Medulla oblongata (tissue), 1 donor: ENCODE data around the gene RPL41.
"Not testable (repeated sequence)": the region's sequence is repeated elsewhere in the genome, so short reads cannot be mapped to it uniquely, and the experiment has no call there.

Experiments
- DNase-seq: peaks from one replicate; pipeline ENCODE4 v3.0.0-alpha.2; 2015; ENCODE audit errors: extremely low spot score

The RPL41 gene

DNA sequence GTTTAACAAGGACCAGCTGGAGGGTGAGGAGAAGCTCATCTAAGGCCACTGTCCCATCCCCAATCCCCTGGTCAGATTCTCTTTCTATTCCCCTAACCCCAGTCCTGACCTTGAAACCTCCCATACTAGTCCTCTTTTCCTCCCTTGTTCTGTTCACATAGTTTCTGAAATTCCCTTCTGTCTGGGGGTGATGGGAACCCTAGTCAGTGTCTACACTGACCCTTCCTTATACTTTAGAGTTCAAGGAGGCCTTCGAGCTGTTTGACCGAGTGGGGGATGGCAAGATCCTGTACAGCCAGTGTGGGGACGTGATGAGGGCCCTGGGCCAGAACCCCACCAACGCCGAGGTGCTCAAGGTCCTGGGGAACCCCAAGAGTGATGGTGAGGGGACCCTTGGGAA lies 38.4 kb downstream of the RPL41 start:
- DNase-seq = no peak

DNA sequence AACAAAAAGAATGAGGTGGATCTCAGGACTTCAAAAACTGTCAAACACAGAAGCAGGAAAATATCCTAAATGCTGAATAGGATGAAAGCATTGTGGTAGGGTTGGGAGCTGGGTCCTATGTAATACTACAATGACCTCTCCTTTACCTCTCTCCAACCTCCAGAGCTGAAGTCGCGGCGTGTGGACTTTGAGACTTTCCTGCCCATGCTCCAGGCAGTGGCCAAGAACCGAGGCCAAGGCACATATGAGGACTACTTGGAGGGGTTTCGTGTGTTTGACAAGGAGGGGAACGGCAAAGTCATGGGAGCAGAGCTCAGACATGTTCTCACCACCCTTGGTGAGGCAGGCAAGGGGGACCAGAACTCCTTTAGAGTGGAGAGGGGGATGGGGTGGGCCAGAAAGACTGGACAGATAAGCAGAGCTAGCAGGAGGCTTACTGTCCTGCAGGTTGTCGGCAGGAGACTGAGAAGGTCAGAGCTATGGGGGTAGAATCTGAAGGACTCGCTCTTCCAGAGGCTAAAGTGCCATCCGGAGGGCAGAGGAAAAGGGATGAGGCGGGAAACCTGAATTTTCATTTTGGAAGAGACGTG lies 38.9 kb downstream of the RPL41 start:
- DNase-seq = no peak

DNA sequence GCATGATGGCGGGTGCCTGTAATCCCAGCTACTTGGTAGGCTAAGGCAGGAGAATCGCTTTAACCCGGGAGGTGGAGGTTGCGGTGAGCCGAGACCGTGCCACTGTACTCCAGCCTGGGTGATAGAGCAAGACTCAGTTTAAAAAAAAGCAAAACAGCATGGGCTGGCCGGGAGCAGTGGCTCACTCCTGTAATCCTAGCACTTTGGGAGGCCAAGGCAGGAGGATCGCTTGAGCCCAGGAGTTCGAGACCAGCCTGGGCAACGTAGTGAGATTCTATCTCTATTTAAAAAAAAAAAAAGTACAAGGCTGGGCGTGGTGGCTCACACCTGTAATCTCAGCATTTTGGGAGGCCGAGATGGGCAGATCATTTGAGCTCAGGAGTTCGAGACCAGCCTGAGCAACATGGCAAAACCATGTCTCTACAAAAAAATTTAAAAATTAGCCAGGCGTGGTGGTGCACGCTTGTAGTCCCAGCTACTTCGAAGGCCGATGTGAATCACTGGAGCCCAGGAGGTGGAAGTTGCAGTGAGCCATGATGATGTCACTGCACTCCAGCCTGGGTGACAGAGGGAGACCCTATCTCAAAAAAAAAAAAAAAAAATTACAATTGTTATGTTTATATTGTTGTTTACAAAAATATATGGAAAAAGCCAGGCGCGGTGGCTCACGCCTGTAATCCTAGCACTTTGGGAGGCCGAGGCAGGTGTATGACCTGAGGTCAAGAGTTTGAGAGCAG lies 40.2 kb downstream of the RPL41 start:
- DNase-seq = not testable (repeated sequence)

DNA sequence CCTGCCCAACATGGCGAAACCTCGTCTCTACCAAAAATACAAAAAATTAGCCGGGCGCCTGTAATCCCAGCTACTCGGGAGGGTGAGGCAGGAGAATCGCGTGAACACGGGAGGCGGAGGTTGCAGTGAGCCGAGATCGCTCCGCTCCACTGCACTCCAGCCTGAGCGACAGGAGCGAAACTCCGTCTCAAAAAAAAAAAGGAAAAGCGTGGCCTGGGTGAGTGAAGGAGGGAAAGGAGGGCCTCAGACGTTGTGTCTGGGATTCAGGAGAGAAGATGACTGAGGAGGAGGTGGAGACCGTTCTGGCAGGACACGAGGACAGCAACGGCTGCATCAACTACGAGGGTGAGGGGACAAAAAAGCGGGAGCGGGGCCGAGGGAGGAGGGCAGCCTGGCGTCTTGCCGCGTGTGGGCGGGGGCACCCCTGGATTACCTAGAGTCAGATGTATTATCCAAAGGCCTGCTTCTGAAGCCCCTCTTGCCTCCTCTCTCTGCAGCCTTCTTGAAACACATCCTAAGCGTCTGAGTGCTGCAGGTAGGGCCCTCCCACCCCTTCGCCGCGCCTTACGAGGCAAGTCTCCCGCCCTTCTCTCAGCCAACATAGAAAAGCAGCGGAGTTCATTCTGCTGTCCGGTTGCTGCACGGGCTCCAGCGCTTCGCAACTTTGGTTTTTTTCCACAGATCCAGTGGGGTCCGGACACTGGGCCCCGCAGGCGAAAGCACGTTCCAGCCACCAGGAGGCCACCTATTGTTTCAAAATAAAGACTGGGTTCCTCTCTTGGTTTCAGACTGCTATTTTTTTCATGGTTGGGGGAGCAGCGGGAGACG lies 41.0 kb downstream of the RPL41 start:
- peak; percentile 66 for DNase-seq

DNA sequence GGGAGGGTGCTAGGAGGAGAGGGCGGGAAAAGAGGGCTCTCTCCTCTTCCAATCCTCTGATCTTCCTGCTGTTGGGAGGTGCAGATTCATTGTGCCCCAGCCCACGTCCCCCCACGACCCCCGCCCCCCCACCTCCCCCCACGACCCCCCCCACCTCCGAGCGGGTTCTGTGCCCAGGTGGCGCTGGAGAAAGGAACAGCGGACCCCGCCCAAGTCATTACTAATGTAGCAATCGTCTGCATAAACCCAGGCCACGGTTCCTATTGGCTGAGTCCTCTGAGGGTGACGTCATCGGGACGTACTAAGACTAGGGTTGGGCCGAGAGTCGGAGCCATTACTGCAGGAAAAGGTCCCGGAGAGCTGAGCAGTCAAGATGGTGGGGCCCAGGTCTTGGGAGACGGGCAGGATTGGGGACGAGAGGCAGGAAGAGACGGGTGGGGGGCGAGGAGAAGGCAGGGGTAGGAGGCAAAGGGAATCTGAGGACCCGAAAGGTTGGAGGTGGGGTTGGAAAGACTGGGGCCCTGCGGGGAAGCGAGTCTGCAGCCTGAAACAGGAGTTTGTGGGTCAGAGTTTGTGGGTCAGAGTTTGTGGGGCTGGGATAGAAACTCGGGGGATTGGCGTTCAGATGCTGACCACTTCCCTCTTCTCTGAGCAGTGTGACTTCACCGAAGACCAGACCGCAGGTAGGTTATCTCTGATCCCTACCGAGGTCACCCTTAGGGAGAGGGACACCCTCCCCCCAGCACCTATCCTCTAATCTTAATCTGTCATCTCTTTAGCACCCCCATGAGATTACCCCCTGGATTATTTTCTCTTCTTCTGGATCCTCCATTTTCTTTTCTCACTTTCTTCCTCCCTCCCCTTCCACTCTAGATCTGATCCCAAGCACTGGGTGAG lies 41.8 kb downstream of the RPL41 start, which contains the start of gene MYL6:
MYL6 (plus strand) TSS at position 331 of the 897 bp plus-strand sequence; CDS start at position 374, 43 bp downstream.
- DNase-seq = peak; percentile 99

DNA sequence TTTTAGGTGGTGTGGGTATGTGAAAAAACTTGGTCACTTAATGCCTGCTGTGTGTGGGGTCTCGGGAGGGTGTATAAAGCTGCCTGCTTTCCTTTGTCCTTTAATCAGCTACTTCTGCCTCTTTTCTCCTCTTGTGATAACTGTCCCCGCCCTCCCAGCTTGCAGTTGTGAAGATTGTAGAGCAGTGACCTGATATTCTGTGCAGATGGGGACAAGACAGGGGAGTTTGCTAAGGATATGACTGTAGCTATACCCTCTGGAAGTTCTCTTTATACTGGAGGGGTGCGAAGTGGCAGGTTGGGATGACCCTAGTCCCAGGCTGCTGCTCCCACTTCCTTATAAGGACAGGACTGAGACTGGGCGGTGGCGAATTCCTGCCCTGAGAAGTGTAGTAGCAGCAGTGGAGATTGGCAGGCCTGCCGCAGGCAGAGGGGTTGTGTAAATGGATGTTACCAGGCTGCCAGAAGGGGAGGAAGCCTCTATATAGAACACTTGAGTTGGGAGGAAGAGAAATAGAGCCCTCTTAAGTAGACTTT lies 42.6 kb downstream of the RPL41 start:
- DNase-seq = peak; percentile 62

DNA sequence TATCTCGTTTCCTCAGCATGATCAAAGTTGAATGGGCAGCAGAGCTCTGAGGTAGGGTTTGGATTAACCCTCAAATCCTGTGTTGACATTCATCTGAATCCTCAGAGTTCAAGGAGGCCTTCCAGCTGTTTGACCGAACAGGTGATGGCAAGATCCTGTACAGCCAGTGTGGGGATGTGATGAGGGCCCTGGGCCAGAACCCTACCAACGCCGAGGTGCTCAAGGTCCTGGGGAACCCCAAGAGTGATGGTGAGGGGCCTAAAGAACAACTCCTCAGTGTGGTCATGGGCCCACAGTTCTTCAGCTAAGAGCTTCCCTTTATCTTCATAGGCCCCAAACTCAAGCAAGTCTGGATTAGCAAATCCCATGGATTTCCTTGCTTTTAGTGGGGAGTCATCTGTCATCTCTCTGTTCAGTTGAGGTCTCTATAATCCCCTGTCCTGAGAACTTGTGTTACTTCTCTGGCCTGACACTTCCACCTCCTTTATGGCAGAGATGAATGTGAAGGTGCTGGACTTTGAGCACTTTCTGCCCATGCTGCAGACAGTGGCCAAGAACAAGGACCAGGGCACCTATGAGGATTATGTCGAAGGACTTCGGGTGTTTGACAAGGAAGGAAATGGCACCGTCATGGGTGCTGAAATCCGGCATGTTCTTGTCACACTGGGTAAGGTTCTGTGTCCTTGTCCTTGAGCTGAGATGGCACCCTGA lies 43.2 kb downstream of the RPL41 start:
- no peak for DNase-seq

DNA sequence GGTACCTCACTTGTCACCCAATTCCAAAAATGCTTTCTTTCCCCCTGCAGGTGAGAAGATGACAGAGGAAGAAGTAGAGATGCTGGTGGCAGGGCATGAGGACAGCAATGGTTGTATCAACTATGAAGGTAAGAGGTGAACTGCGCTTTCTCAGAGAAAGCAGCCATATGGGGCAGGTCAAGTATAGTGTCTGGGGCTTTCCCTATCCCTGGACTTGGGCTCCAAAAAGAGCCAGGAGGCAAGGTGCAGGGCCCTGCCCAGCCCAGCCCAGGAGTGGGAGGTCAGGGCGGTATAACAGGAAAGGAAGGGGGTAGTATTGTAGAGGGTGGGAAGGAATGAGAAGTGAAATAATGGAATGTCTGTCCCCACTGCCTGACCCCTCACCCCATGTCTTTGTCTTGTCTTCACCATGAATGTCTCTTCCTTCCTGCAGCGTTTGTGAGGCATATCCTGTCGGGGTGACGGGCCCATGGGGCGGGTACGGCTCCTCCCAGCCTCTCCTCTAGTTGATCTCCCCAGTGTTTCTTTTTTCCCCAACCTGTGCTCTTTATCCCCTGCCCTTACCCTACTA lies 43.8 kb downstream of the RPL41 start:
- no peak for DNase-seq

DNA sequence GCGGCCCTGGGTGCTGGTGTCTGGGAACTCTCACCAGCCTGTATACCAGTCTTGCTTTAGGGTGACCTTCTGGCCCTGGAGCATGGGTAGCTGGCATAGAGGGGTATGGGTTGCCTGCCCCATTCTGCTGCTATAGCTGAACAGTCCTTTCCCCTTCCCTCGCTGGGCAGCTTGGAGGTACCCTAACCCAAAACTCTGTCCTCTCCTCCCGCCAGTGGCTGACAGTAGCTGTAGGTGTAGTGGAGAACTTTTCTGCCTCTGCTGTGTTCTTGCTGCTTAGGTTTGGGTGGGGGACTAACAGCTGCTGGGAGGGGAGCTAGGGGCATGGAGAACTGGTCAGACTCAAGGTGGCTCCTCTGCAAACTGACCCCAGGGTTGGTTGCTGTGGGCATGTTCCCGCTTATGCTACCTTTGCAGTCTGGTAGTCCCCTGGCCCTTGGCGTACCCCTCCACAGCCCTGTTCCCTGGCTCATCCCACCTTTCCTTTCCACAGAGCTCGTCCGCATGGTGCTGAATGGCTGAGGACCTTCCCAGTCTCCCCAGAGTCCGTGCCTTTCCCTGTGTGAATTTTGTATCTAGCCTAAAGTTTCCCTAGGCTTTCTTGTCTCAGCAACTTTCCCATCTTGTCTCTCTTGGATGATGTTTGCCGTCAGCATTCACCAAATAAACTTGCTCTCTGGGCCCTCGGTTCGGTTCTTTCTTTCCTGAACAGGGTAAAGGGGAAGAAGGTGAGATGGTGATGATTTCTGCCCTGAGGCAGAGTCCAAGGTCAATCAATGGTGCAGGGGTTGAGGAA lies 44.7 kb downstream of the RPL41 start:
- no peak for DNase-seq

DNA sequence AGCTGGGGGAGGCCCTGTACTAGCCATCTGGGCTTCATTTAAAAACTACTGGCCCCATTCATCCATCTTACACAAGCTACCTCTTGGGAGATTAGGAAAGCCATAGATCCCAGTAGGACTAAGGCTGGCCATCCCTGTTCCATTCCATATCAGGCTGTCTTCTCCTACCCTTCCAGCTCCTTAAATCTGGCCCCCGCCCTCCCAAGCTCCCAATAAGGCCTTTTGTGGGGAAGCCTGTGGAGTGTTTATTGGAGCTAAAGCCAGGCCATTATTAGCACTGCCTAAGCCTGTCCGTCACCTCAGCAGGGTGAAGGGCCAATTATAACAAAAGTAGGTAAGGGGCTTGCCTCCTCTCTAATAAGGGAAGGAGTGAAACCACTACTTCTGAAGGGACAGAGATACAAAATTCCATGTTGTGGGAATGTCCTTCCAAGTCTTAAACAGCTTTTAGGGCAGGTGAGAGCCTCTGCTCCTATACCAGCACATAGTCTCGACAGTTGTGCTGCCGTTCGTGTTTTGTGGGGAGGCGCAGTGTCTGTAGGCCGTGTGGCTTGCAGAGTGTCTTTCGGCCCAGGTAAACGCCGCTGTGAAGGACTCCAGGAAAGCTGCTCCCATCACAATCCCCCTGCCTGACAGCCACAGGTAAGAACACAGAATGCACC lies 45.4 kb downstream of the RPL41 start:
- DNase-seq = no peak

DNA sequence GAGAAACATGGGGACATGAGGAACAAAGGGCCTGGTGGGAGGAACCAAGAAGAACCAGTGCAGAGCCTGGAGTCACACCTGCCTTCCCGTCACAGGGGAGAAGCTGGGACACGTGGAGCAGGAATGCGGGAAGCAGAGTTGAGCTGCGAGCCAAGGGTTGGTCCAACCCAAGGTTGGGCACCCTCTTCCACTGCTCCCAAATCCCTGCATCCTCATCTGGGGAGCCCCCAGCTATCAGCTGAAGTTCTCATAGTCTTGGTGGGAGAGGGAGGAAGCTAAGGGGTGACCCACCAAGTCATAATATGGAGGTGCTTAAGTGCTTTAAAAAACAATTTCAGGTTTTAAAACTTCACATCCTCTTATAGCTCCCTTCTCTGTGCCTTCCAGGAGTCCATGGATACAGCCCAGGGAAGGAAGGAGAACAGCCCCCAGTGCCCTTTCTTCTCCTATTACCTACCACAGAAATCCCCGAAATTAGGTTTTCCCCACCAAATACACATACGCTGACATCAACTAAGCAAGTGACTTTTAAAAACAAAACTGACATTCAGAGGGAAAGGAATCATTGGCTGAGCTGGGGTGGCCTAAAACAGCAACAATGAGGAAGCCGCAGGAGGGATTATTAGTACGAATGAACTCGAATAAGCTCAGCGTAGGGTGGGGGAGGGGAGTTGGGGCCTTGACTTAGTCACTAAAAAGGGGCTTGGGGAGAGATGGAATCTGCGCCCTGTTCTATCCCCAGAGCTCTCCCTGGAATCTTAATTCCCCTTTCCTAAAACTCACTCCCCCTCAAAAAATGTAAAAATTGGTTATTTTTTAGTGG lies 46.2 kb downstream of the RPL41 start:
- DNase-seq = no peak

DNA sequence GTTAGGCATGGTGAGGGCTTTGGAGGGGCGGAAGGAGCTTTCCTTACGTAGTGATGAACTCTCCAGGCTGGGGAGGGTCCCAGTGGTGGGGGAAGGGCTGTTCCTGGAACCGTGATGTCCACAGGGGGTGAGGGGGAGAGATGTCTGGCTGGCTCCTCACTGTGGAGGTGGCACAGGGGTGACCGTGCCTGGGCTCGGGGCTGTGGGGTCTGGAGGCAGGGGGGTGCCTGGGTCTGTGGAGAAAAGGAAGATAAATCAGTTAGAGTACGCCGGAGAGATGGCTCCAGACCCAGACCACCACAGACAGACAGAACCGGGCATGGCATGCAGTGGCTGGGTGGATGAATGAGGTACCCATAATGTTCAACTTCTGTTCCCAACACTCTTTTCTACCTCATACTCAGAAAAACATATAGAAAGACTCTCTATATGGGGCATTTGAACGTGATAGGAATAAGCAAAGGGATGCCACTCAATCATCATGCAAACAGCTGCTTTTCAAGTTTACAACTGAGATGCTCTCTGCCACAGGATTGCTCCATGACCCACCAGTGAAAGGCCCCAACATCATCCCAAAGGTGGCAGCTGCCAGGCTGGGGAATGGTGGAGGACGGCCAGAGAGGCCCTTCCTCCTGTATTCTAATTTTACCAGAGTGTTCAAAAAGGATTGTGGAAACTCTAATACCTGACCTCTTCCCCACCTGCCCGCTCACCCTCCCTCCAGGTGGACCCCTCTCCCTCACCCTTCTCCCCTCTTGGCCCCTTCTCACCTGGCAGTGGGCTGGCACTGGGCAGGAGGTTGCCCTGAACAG lies 47.3 kb downstream of the RPL41 start:
- DNase-seq = no peak

DNA sequence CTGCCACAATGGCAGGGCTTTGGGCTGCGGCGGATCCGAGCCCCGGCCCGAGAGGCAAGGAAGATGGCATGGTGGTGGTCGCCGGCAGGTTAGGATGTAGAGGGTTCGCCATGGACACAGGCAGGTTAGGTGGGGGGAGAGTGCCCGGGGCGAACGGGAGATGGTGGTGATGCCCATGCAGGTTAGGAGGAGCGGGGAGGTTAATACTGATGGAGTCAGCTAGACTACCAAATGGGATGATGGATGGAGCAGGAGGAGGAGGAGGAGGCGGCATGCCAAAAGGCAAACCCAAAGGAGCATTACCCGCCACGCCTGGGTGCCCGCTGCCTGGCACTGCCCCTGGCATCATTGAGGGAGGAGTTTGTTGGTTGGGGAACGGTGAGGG lies 47.9 kb downstream of the RPL41 start:
- no peak for DNase-seq

DNA sequence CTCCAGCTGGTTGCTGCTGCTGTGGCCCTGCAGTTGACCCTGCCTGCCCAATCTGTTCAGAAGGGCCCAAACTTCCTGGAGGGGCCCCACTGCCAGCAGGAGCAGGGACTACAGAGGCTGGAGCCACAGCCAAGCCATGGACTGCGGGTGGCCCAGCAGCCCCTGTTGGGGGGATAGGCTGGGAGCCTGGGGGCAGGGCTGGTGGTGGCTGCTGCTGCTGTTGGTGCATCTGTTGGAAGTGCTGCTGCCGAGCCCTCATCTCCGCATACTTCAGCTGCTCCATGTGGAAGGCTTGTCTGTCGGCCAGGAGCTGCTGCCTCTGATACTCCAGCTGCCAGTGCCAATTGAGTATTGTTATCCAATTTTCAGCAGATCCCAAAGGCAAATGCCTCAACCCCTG lies 48.9 kb downstream of the RPL41 start:
- DNase-seq = no peak
